ENCODE data around the gene ESRRA.

The ESRRA gene

GRCh38 chr11:64290352-64291261, 14.7 kb upstream of the ESRRA start:
- peaks cover 66% of the 10 kb centered on the region for H3K27me3 ChIP-seq (ENCODE audit: insufficient read depth, insufficient read length)
- no peak overlapping the region for H3K4me3 ChIP-seq (ENCODE audit: insufficient read length, low read depth)
- peaks cover 8% of the 10 kb centered on the region for H3K4me1 ChIP-seq (ENCODE audit: insufficient read depth, insufficient read length)
- H3K9me3 ChIP-seq (ENCODE audit: insufficient read depth, low read length) = no peaks in the 10 kb centered on the region
- H3K9ac ChIP-seq (ENCODE audit: insufficient read length, low read depth) = peak overlapping the region; percentile 26
- peaks cover 13% of the 10 kb centered on the region for H3K36me3 ChIP-seq (ENCODE audit: insufficient read depth, insufficient read length, low read length)
- no peak for DNase-seq (ENCODE audit: low read depth, low spot score)
- TF ChIP-seq YY1 (IDR thresholded peaks at IDR 0.05; ENCODE audit: insufficient read depth, insufficient read length) (no peak), ZNF274 (IDR thresholded peaks at IDR 0.05; ENCODE audit: low read depth, low read length) (no peak), SUZ12 (IDR thresholded peaks at IDR 0.05; ENCODE audit: extremely low read depth, insufficient read depth, insufficient read length) (no peak)

GRCh38 chr11:64291262-64291751, 14.0 kb upstream of the ESRRA start, which contains the start of gene KCNK4:
TSS of gene KCNK4 (plus strand) at chr11:64291302. CDS start at chr11:64293019, 1,717 bp downstream.
- Histone ChIP-seq H3K27me3 (ENCODE audit: insufficient read depth, insufficient read length) (peaks cover 73% of the 10 kb centered on the region), H3K36me3 (ENCODE audit: insufficient read depth, insufficient read length, low read length) (peaks cover 13% of the 10 kb centered on the region), H3K9ac (ENCODE audit: insufficient read length, low read depth) (peak within 1 kb of the TSS; percentile 71), H3K4me3 (ENCODE audit: insufficient read length, low read depth) (peak within 1 kb of the TSS; percentile 65), H3K9me3 (ENCODE audit: insufficient read depth, low read length) (no peaks in the 10 kb centered on the region), H3K4me1 (ENCODE audit: insufficient read depth, insufficient read length) (peaks cover 8% of the 10 kb centered on the region)
- DNase-seq (ENCODE audit: low read depth, low spot score) = no peak
- TF ChIP-seq SUZ12 (IDR thresholded peaks at IDR 0.05; ENCODE audit: extremely low read depth, insufficient read depth, insufficient read length) (peak; percentile 88), YY1 (IDR thresholded peaks at IDR 0.05; ENCODE audit: insufficient read depth, insufficient read length) (no peak), ZNF274 (IDR thresholded peaks at IDR 0.05; ENCODE audit: low read depth, low read length) (no peak)

- DNase-seq (ENCODE audit: low read depth, low spot score) = no peak
- peaks cover 8% of the 10 kb centered on the region for H3K4me1 ChIP-seq (ENCODE audit: insufficient read depth, insufficient read length)
- H3K9me3 ChIP-seq (ENCODE audit: insufficient read depth, low read length) = no peaks in the 10 kb centered on the region
- peaks cover 13% of the 10 kb centered on the region for H3K36me3 ChIP-seq (ENCODE audit: insufficient read depth, insufficient read length, low read length)
- H3K27me3 ChIP-seq (ENCODE audit: insufficient read depth, insufficient read length) = peaks cover 79% of the 10 kb centered on the region
- TF ChIP-seq ZNF274 (IDR thresholded peaks at IDR 0.05; ENCODE audit: low read depth, low read length) (no peak), SUZ12 (IDR thresholded peaks at IDR 0.05; ENCODE audit: extremely low read depth, insufficient read depth, insufficient read length) (peak; percentile 94), YY1 (IDR thresholded peaks at IDR 0.05; ENCODE audit: insufficient read depth, insufficient read length) (no peak)
- peak overlapping the region; percentile 65 for H3K4me3 ChIP-seq (ENCODE audit: insufficient read length, low read depth)
- peak overlapping the region; percentile 71 for H3K9ac ChIP-seq (ENCODE audit: insufficient read length, low read depth)
Measured at GRCh38 chr11:64291752-64292459, 13.4 kb upstream of the ESRRA start.

GRCh38 chr11:64292460-64293254, 12.7 kb upstream of the ESRRA start:
- Histone ChIP-seq H3K4me3 (ENCODE audit: insufficient read length, low read depth) (peak overlapping the region; percentile 65), H3K4me1 (ENCODE audit: insufficient read depth, insufficient read length) (peaks cover 8% of the 10 kb centered on the region), H3K27me3 (ENCODE audit: insufficient read depth, insufficient read length) (peaks cover 87% of the 10 kb centered on the region), H3K9ac (ENCODE audit: insufficient read length, low read depth) (peak overlapping the region; percentile 71), H3K36me3 (ENCODE audit: insufficient read depth, insufficient read length, low read length) (peaks cover 10% of the 10 kb centered on the region), H3K9me3 (ENCODE audit: insufficient read depth, low read length) (no peaks in the 10 kb centered on the region)
- DNase-seq (ENCODE audit: low read depth, low spot score) = no peak
- TF ChIP-seq YY1 (IDR thresholded peaks at IDR 0.05; ENCODE audit: insufficient read depth, insufficient read length) (no peak), ZNF274 (IDR thresholded peaks at IDR 0.05; ENCODE audit: low read depth, low read length) (no peak), SUZ12 (IDR thresholded peaks at IDR 0.05; ENCODE audit: extremely low read depth, insufficient read depth, insufficient read length) (no peak)

- no peak for DNase-seq (ENCODE audit: low read depth, low spot score)
- Histone ChIP-seq H3K9ac (ENCODE audit: insufficient read length, low read depth) (no peak overlapping the region), H3K36me3 (ENCODE audit: insufficient read depth, insufficient read length, low read length) (peaks cover 2% of the 10 kb centered on the region), H3K9me3 (ENCODE audit: insufficient read depth, low read length) (no peaks in the 10 kb centered on the region), H3K4me1 (ENCODE audit: insufficient read depth, insufficient read length) (peaks cover 8% of the 10 kb centered on the region), H3K4me3 (ENCODE audit: insufficient read length, low read depth) (no peak overlapping the region), H3K27me3 (ENCODE audit: insufficient read depth, insufficient read length) (peaks cover 100% of the 10 kb centered on the region)
- TF ChIP-seq YY1 (IDR thresholded peaks at IDR 0.05; ENCODE audit: insufficient read depth, insufficient read length) = no peak
Measured at GRCh38 chr11:64294774-64295173, 10.6 kb upstream of the ESRRA start.

- peaks cover 18% of the 10 kb centered on the region for H3K4me1 ChIP-seq (ENCODE audit: insufficient read depth, insufficient read length)
- DNase-seq (ENCODE audit: low read depth, low spot score) = no peak
- no peak overlapping the region for H3K9ac ChIP-seq (ENCODE audit: insufficient read length, low read depth)
- H3K9me3 ChIP-seq (ENCODE audit: insufficient read depth, low read length) = no peaks in the 10 kb centered on the region
- no peak for TF ChIP-seq YY1 (IDR thresholded peaks at IDR 0.05; ENCODE audit: insufficient read depth, insufficient read length)
- peaks cover 100% of the 10 kb centered on the region for H3K27me3 ChIP-seq (ENCODE audit: insufficient read depth, insufficient read length)
- H3K36me3 ChIP-seq (ENCODE audit: insufficient read depth, insufficient read length, low read length) = no peaks in the 10 kb centered on the region
- no peak overlapping the region for H3K4me3 ChIP-seq (ENCODE audit: insufficient read length, low read depth)
Measured at GRCh38 chr11:64295760-64296159, 9.6 kb upstream of the ESRRA start.
